ENCODE measurements around the gene IGDCC3.

GRCh38 chr15:65399997-65400396, 22.2 kb upstream of the IGDCC3 start:
- TF ChIP-seq CTCF (IDR thresholded peaks at IDR 0.05 in 4 of 5, conservative IDR thresholded peaks at IDR 0.05 in 1 of 5) = no peak
- no peak for TF ChIP-seq POLR2A (IDR thresholded peaks at IDR 0.05)

All from gastrocnemius medialis (tissue), 4 donors.